OCI-M1 (cell line): ENCODE results near the gene SMIM13.

Experiments used
- DNase-seq: peaks from one replicate; lab custom pipeline; 2025; lab: John Stamatoyannopoulos, UW

Gene SMIM13

DNA sequence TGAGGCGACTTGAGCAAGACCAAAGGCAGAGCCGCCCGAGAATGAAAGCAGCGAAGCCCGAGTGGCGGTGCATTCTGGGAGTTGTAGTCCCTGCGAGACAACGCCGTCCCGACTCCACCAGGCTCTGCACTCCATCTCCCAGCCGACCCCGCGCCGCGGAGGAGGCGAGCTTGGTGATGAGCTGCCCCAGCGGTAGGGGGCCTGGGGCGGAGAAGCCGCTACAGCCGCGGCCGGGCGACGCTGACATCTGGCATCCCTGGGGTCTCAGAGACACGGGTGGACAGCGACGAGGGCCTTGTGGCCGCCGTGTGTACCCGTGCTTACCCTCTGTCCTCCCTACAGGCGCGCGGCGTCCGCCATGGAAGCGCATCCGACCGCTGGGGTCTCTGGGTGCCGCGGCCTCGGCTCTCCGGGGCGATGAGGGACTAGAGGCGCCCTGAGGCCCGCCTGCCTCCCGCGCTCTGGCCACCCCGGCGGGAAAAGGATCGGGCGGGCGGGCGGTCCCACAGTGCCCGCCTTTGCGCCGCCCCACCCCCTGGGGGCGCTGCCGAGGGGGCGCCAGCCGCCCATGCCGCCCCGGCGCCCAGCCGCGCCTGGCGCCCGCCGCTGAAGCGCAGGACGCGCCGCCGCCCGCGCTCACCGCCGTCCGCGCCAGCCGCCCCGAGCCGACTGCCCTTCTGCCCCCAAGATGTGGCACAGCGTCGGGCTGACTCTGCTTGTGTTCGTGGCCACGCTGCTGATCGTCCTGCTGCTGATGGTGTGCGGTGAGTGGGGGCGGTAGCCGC, at the start of gene SMIM13:
Gene SMIM13, plus strand, starts transcription at position 209 of the 785 bp plus-strand sequence. Its CDS starts 480 bp downstream, at position 689.
- DNase-seq = peak; percentile 99

DNA sequence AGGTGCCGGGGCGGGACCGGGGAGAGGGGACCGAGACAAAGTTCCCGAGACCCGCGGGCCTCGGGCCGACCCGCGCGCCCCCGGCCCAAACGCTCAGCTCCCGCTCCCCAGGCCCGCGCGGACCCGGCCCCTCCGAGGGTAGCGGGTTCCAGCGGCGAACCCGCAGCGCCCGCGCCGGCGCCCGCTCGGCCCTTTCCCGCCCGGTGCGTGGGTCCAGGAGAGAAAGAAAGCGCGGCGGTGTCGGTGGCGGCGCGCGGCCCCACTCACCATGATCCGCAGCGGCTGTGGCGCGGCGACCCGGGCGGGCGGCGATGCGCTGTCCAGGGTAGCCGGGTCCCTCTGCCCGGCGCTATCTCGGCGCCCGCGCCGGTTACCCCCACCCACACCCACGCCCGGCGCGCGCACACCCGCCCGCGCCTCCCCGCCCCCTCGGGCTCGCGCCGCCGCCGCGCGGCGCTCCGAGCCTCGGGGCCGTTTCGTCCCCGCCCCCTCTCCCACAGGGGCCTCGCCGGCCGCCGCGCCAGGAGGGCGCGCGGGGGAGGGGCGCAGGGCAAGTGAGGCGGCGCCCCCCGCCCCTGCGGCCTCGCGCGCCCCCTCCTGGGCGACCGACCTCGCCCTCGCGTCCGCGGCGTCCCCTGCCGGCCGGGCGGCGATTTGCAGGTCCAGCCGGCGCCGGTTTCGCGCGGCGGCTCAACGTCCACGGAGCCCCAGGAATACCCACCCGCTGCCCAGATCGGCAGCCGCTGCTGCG, 49.5 kb upstream of the SMIM13 start, which contains the start of gene ELOVL2:
Gene ELOVL2, minus strand, starts transcription at position 345 of the 751 bp plus-strand sequence. Its CDS starts 75 bp downstream, at position 270.
- no peak for DNase-seq

DNA sequence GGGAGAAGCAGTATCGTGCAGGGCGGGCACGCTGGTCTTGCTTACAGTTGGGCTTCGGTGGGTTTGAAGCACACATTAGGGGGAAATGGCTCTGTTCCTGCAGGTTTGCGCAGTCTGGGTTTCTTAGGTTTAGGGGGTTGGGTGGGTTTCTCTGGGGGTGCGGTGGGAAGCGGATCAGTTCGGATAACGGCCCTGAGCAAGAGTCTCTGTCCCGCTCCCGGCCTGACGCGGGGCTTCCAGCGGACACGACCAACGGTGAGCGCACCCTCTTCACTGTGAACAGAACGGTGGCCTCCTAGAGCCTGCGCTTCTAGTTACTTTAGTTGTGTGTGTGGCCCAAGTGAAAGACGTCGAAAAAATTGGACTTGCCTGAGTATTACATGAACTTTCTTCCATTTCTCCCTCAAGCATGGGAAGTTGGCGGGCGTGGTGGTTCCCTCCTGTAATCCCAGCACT, 48.9 kb upstream of the SMIM13 start:
- DNase-seq = no peak

DNA sequence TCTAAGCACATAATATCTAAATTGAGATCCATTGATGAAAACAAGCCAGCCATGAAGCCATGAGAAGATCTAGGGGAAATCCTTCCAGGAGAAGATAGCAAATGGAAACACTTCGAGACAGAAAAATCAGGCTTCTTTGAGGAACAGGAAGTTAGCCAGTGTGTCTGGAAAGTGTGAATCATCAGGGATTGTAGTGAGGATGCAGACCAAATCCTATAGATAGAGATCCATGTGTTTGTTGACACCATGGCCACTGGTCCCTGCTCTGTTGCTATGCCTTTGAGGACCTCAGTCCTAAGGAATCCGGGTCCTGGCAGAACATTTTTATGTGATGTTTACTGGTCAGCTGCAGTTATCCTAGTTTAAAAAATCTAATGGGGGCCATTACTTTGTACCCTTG, 42.9 kb upstream of the SMIM13 start:
- DNase-seq = peak; percentile 43

DNA sequence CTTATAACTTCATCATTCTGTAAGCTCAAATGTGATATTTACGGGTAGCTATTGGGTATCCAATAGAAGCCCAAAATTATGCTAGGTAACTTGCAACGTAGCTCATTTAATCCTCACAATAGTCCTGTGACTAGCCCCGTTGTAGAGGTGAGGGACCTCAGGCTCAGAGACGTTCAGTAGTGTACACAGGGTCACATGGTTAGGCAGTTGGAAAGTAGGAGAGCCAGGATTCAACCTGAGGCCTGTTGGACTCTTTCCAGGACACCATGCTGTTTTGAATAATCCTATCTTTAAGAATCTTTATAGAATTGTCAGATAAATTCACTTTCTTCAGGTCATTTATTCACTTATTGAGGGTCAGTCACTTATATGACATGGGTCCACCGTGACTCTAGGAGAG, 40.3 kb upstream of the SMIM13 start:
- DNase-seq = no peak

DNA sequence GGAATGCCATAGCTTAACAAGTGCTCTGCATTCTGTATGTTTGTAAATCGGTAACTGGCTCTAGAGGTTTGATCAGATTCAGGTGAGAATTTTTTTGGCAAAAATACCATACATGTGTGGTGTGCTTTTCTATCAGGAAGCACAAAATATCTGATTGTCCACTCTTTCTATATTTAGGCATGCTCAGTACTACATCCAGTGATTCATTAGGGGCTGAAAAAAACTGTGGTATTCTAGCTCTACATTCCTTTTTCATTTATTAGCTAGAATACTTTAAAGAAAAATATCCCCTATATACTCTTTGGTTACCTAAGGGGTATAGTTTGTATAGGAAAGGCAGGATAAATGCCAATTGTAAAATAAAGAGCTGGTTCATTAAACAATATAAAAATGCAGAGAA, 38.9 kb upstream of the SMIM13 start:
- no peak for DNase-seq

DNA sequence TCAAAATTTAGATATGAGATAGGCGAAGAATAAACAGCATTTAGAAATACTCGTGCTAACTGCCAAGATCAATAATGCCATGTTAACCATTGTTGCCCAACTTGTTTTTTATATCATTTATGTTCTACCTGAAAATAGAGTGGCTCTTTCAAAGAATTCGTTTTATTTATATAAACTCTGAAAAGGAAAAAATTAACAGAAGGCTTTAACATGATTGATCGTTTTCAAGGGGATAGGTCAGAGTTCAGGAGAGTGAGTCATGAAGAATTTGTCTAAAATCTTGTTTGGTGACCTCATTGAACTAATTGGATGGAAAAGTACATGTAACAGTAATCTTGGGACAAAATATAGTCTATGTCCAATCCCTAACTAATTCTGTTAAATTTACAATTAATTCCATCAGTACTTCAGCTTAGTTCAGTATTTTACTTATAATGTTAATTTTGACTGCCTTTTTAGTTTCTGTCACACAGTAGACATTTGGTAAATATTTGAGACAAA, 38.5 kb upstream of the SMIM13 start:
- no peak for DNase-seq

DNA sequence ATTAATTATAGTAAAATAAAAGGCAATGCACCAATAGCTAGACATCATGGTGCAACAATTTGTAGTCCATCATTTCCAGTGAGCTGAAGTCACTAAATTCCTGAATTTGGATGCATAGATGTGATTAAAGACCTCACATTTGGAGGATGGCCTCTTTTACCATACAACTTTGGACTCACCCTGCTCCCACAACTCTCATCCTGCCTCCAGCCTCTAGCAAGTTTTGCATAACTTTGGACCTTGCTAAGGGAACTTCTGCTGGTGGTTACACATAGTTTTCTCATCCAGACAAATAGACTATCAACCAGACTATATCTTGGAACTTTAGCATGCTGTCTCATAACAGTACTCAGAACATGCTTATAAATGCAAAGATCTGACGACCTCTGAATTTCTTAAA, 36.8 kb upstream of the SMIM13 start:
- no peak for DNase-seq

DNA sequence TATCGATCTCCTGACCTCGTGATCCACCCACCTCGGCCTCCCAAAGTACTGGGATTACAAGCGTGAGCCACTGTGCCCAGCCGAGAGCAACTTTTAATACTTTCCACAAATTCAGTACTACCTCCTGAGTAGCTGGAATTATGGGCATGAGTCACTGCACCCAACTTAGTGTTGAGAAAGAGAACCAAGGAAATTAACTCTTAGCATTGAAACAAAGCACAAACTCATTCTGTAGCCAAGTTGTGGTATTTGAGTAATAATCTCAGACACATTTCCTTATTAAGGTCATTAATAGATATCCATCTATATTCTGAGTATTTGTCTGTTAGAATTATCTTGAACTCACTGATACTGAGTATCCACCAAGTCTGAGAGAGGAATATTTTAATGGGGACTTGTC, 35.2 kb upstream of the SMIM13 start:
- no peak for DNase-seq

DNA sequence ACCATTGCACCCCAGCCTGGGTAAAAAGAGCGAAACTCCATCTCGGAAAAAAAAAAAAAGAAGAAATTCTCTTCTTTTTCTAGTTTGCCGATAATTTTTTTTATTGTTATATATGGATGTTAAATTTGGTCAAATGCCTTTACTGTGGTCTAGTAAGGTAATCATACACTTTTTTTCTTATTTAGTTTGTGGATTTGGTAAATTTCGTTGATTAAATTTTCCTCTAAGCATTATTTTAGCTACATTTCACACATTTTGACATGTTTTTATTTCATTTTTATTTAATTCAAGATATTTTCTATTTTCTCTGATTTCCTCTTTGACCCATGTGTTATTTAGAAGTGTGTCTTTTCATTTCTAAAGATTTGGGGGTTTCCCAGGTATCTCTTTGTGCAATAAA, 31.6 kb upstream of the SMIM13 start:
- DNase-seq = no peak

DNA sequence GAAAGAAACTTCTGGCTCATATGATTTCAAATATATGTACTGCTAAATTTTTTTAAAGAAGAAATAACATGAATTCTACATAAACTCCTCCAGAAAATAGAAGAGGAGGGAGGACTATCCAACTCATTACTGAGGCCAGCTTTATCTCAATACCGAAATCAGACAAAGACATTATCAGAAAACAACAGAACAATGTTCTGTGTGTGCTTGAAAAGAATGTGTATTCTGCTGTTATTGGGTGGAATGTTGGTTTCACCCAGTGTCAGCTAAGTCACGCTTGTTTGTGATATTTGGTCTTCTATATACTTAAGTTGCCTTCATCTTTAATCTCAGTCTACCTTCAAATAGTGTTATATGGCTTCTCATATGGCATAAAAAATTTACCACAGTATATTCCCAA, 30.9 kb upstream of the SMIM13 start:
- peak; percentile 34 for DNase-seq

DNA sequence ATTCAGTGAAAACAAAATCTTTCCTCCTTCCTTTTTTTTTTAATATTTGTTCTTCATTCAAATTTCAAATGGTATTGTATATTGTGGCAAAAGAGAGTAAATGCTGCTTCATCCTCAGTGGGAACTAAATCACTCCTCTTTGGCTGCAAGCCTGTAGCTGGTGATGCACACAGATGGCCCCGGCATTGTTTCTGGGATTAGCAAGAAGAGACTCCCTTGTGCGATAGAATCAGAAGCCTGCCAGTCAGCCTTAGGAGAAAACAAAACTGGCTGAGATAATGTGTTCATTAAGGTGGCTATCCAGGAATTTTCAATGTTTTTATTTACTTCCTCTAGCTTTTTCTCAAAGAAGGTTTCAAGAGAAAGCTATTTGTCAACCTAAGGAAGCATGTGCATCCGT, 28.8 kb upstream of the SMIM13 start:
- no peak for DNase-seq

DNA sequence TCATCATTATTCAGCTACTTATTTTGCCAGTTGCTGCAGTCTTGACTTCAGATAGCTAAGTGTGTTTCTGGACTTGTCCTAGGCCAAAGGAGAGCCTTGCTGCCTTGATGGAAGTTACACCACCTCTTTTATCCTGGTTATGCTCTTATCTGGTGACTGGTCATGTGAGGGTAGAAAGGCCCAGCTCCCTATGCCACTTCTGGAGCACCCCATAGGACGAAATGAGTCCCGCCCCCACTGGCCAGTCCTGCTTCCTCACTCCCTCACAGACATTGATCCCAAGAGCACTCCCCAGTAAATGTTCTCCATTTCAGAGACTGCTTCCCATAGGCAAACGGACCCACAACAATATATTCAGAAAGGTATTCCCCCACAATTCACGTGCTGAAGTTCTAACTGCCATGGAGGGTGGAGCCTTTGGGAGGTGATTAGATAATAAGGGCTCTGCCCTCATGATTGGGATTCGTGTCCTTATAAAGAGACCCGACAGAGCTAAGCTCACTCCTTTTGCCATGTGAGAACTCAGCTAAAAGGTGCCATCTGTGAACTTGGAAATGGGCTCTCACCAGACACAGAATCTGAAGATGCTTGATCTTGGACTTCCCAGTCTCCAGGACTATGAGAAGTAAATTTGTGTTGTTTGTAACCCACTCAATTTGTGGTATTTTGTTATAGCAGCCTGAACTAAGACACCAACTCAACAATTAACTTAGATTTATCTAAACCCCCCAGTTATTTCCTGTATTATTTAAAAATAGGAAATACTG, 28.0 kb upstream of the SMIM13 start:
- no peak for DNase-seq

DNA sequence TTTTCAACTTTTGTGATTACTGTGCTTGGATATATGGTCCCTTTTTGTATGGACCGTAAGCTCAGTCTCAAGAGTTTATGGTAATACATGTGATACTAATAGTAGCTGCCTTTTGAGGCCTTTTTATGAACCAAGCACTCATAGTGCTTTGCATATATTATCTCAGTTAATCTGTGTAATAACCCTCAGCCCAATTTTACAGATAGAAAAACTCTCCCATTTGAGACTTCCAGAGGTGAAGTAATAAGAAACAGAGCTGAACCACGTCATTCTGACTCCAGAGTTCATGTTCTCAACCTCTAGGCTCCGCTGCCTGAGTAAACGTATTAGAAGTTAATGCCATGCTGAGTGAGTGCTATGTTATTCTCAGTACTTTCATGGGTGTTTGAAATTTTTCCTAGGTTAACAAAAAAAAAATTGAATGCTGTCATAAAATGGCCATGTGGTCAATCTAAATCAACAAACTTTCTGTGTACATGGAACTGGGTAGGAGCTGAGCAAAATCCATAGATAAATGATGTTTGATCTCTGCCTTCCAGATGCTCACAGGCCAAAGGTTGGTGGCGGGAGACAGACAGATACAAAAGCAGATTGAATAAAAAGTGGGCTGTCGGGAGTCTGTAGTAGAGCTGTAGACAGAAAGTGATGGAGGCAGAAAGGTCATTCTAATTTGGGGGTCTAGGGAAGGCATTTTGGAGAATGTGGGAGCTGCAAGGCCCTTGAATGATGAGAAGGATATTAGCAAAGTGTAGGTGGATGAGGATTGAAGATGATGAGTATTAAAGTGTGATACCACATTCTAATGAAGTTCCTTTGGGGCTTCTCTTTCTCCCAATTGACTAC, 26.9 kb upstream of the SMIM13 start:
- DNase-seq = no peak

DNA sequence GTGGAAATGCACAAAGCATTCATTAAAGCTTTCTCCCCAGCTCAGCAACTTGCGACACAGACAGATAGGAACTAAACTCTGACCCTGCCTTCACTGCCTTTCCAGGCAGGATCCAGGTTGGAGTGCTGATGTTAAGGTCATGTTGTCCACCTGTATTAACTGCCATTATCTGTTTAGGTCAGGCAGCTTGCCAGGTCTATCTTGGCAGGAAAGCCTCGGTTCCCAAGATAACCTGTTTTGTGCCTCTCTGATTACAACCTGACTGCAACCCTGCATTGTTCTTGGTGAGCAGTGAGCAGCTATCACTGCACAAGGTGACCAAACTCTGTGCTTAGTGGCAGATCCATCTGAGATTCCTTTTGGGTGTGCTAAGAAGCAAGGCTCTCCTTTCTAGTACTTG, 26.3 kb upstream of the SMIM13 start:
- no peak for DNase-seq

DNA sequence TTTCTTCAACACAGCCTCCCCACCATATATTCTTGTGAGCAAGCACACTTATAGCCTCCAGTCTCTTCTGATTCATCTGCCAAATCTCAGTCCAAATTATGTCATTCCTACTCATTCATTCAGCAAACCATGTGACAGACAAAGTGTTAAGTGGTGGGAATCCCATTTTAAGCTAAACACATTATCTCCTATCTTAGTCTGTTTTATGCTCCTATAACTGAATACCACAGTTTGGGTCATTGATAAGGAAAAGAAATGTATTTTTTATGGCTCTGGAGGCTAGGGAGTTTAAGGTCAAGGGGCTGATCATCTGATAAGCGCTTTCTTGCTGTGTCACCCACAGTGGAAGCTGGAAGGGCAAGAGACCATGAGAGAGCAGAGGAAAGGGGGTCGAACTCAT, 23.9 kb upstream of the SMIM13 start:
- DNase-seq = peak; percentile 60

DNA sequence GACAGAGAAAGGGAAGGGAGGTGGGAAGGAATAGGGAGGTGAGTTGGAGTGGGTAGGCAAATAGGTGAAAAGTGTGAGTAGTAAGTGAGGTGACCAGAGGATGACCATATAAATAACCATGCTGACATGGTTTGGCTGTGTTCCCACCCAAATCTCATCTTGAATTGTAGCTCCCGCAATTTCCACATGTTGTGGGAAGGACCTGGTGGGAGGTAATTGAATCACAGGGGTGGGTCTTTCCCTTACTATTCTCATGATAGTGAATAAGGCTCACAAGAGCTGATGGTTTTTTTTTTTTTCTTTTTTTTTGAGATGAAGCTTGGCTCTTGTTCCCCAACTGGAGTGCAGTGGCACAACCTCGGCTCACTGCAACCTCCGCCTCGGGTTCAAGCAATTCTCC, 21.5 kb upstream of the SMIM13 start:
- no peak for DNase-seq

DNA sequence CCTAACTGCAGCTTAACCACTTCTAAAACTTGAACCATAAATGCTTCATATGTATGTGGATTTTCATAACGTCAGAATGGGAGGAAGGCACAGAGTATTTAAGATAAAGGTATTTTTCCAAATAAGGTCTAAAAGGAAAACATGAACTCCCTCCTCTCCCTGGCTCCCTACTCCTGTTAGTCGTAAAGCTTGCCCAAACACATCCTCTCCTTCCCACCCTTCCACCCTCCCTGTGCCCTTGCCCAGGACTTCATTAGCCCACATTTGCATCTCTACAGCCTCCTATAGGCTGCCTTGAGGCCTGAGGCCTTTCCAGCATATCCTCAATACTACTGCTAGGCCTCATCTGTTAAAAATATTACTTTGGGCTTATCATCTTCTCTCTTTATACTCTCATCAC, 17.1 kb upstream of the SMIM13 start:
- no peak for DNase-seq

DNA sequence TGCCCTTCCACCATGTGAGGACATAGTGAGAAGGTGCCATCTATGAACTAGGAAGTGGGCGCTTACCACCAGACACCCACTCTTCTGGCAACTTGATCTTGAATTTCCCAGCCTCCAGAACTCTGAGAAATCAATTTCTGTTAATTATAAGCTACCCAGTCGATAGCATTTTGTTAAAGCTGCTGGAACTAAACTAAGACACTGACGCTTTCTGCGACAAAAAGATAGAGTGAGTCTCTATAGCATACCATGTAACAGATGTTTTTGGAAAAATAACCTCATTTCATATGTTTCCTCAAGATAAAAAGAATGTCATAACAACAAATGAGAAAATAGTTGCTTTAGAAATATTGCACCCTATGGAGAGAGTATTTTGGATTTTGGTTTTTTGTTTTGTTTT, 15.4 kb upstream of the SMIM13 start:
- DNase-seq = peak; percentile 24

DNA sequence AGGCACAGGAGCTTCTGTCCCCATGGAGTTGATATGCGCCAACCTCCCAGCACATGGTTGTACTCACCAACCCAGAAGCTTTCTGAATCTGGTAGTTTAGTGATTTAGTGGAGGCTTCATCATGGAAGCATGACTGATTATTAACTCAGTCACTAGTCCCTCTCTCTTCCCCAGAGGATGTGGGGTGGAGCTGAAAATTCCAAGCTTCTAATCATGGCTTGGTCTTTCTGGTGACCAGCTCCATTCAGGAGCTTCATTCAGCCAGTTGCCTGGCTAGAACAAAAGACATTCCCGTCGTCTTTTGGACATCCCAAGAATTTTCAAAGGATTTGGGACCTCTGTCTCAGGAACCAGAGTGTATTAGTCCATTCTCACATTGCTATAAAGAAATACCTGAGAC, 13.3 kb upstream of the SMIM13 start:
- no peak for DNase-seq

DNA sequence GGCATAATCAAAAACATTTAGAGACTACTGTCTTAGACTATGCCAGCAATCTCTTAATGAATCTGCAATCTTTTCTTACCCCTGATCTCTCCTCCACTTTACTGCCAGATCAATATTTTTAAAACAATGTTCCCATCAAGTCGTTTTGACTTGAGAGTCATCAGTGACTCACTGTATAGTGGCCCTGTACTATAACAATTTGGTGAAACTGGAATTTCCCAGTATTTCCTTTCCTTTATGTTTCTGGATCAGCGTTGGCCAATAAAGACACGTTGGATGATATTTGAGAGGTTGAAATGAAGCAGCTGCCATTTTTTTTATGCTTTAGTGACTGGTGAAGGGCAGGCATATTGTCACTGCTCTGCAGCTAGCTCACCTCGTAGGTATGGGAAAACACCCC, 10.1 kb upstream of the SMIM13 start:
- no peak for DNase-seq
